Measurements from ENCODE around the gene GALNT12. TPM values are rescaled to one million over a fixed set of nuclear protein-coding genes. Genes with fewer than 3 reads are reported as not detected.

Gene GALNT12
- total and polyA plus RNA-seq, 4 donors, result 0.16 to 1.4 (median 0.25) TPM; not detected in 1

DNA sequence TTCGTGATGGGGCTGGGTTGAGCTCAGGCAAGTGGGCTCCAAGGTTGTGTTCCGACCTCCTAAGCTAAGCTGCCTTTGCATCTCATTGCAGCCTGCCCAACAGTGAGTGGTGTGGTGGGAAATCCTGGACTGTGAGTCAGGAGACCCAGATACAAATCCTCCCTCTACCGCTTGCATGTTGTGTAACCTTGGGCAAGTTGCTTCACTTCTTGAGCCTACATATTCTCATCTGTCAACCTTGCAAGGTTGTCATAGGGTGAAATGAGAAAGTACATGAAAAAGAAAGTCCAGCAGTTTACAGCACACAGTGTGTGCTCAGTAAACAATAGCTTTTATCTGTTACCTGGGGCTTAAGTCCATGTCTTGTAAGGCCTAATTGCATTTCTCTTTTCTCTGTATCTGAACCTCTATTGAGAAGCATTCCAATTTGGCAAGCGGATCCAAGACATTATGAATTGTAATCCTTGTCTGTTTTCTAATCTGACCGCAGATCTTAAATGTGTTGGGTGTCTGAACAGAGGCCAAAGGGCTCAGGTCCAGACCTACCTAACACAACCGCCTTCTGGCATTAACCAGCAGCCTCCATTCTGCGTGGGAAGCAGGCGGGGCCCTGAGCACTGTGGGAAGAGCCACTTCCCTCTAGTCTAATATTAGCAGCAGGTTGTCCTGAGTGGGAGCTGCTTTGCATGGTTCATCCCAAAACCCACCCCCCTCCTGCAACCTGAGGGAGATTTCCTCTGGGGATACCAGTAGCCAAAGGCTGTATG, 1.8 kb upstream of the GALNT12 start:
- no peak for DNase-seq (ENCODE audit: low spot score)

DNA sequence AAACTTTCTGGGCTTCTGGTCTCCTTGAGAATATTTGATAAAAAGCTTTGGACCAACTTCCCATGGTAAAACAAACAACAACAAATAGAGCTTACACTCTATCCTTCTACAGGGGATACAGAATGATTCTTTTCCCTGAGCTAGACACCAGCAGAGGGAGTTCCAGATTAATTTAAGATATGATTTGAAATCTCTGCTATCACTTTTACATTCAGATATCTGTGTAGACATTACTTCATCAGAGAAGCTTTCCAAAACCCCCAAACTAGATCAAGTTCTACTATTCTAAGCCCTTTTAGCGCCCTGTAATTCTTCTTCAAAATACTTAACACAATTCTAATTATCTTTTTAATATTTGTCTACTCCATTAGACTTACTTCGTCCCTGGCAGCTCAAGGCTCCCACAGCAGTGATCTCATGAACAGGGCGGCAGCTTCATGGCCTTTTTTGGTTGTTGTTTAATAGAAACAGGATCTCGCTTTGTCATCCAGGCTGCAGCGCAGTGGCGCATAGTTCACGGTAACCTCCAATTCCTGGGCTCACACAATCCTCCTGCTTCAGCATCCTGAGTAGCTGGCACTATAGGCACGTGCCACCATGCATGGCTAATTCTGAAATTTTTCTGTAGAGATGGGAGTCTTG, 955 bp upstream of the GALNT12 start:
- no peak for TF ChIP-seq NR2F2 (IDR thresholded peaks at IDR 0.05)
- TF ChIP-seq RXRA (IDR thresholded peaks at IDR 0.05), result no peak
- TF ChIP-seq SP1 (IDR thresholded peaks at IDR 0.05), result no peak
- TF ChIP-seq, protein P1, sequence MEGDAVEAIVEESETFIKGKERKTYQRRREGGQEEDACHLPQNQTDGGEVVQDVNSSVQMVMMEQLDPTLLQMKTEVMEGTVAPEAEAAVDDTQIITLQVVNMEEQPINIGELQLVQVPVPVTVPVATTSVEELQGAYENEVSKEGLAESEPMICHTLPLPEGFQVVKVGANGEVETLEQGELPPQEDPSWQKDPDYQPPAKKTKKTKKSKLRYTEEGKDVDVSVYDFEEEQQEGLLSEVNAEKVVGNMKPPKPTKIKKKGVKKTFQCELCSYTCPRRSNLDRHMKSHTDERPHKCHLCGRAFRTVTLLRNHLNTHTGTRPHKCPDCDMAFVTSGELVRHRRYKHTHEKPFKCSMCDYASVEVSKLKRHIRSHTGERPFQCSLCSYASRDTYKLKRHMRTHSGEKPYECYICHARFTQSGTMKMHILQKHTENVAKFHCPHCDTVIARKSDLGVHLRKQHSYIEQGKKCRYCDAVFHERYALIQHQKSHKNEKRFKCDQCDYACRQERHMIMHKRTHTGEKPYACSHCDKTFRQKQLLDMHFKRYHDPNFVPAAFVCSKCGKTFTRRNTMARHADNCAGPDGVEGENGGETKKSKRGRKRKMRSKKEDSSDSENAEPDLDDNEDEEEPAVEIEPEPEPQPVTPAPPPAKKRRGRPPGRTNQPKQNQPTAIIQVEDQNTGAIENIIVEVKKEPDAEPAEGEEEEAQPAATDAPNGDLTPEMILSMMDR (IDR thresholded peaks at IDR 0.05; ENCODE audit: low read depth, low read length, missing input control), result no peak
- TF ChIP-seq, protein P2, sequence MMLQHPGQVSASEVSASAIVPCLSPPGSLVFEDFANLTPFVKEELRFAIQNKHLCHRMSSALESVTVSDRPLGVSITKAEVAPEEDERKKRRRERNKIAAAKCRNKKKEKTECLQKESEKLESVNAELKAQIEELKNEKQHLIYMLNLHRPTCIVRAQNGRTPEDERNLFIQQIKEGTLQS (IDR thresholded peaks at IDR 0.05), result no peak
- no peak for TF ChIP-seq JUND (IDR thresholded peaks at IDR 0.05)
- TF ChIP-seq YY1 (IDR thresholded peaks at IDR 0.05), result no peak
- H3K4me1 ChIP-seq (ENCODE audit: control insufficient read depth in 4 of 4, insufficient read depth in 4 of 4, low read length in 3 of 4), result peaks cover 3 to 6% (median 5%) of the 10 kb centered on the region in 4 donors
- WGBS, result 94% methylated on average over 8 of the region's 8 CpGs
- H3K4me3 ChIP-seq (ENCODE audit: low read depth in 1 of 3, low read length in 3 of 3), result no peak overlapping the region
- DNase-seq (ENCODE audit: low spot score), result no peak
- no peaks in the 10 kb centered on the region for H3K36me3 ChIP-seq (ENCODE audit: control insufficient read depth in 4 of 4, insufficient read depth in 3 of 4, low read depth in 1 of 4, low read length in 3 of 4)
- no peak overlapping the region for H3K27ac ChIP-seq (ENCODE audit: low read depth in 1 of 2, low read length in 2 of 2)
- H3K9ac ChIP-seq (ENCODE audit: low read depth in 1 of 2, low read length in 2 of 2), result no peak overlapping the region
- no peaks in the 10 kb centered on the region for H3K9me3 ChIP-seq (ENCODE audit: control insufficient read depth in 4 of 4, low read length in 3 of 4)
- peaks cover 0 to 12% (median 2%) of the 10 kb centered on the region in 4 donors for H3K27me3 ChIP-seq (ENCODE audit: control insufficient read depth in 4 of 4, insufficient read depth in 4 of 4, low read length in 3 of 4)

More for the DNA sequence above, 1.8 kb upstream of the GALNT12 start:
- Histone ChIP-seq H3K4me1 (ENCODE audit: control insufficient read depth in 4 of 4, insufficient read depth in 4 of 4, low read length in 3 of 4) (peaks cover 3 to 6% (median 5%) of the 10 kb centered on the region in 4 donors), H3K27ac (ENCODE audit: low read depth in 1 of 2, low read length in 2 of 2) (no peak overlapping the region), H3K9me3 (ENCODE audit: control insufficient read depth in 4 of 4, low read length in 3 of 4) (no peaks in the 10 kb centered on the region), H3K36me3 (ENCODE audit: control insufficient read depth in 4 of 4, insufficient read depth in 3 of 4, low read depth in 1 of 4, low read length in 3 of 4) (no peaks in the 10 kb centered on the region), H3K9ac (ENCODE audit: low read depth in 1 of 2, low read length in 2 of 2) (no peak overlapping the region), H3K4me3 (ENCODE audit: low read depth in 1 of 3, low read length in 3 of 3) (no peak overlapping the region), H3K27me3 (ENCODE audit: control insufficient read depth in 4 of 4, insufficient read depth in 4 of 4, low read length in 3 of 4) (peaks cover 0 to 12% (median 2%) of the 10 kb centered on the region in 4 donors)
- WGBS, result 67% methylated on average over 8 of the region's 8 CpGs
- TF ChIP-seq EGR1 (IDR thresholded peaks at IDR 0.05; ENCODE audit: low read depth in 2 of 2), result no peak
- TF ChIP-seq NR2F2 (IDR thresholded peaks at IDR 0.05), result no peak
- TF ChIP-seq HNF4G (IDR thresholded peaks at IDR 0.05), result no peak
- TF ChIP-seq, protein P3, sequence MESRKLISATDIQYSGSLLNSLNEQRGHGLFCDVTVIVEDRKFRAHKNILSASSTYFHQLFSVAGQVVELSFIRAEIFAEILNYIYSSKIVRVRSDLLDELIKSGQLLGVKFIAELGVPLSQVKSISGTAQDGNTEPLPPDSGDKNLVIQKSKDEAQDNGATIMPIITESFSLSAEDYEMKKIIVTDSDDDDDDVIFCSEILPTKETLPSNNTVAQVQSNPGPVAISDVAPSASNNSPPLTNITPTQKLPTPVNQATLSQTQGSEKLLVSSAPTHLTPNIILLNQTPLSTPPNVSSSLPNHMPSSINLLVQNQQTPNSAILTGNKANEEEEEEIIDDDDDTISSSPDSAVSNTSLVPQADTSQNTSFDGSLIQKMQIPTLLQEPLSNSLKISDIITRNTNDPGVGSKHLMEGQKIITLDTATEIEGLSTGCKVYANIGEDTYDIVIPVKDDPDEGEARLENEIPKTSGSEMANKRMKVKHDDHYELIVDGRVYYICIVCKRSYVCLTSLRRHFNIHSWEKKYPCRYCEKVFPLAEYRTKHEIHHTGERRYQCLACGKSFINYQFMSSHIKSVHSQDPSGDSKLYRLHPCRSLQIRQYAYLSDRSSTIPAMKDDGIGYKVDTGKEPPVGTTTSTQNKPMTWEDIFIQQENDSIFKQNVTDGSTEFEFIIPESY (IDR thresholded peaks at IDR 0.05), result no peak
- TF ChIP-seq, protein P4, sequence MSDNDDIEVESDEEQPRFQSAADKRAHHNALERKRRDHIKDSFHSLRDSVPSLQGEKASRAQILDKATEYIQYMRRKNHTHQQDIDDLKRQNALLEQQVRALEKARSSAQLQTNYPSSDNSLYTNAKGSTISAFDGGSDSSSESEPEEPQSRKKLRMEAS (IDR thresholded peaks at IDR 0.05), result no peak
- no peak for TF ChIP-seq FOXA2 (IDR thresholded peaks at IDR 0.05)
- TF ChIP-seq TAF1 (conservative IDR thresholded peaks at IDR 0.05), result no peak
- TF ChIP-seq, protein P5, sequence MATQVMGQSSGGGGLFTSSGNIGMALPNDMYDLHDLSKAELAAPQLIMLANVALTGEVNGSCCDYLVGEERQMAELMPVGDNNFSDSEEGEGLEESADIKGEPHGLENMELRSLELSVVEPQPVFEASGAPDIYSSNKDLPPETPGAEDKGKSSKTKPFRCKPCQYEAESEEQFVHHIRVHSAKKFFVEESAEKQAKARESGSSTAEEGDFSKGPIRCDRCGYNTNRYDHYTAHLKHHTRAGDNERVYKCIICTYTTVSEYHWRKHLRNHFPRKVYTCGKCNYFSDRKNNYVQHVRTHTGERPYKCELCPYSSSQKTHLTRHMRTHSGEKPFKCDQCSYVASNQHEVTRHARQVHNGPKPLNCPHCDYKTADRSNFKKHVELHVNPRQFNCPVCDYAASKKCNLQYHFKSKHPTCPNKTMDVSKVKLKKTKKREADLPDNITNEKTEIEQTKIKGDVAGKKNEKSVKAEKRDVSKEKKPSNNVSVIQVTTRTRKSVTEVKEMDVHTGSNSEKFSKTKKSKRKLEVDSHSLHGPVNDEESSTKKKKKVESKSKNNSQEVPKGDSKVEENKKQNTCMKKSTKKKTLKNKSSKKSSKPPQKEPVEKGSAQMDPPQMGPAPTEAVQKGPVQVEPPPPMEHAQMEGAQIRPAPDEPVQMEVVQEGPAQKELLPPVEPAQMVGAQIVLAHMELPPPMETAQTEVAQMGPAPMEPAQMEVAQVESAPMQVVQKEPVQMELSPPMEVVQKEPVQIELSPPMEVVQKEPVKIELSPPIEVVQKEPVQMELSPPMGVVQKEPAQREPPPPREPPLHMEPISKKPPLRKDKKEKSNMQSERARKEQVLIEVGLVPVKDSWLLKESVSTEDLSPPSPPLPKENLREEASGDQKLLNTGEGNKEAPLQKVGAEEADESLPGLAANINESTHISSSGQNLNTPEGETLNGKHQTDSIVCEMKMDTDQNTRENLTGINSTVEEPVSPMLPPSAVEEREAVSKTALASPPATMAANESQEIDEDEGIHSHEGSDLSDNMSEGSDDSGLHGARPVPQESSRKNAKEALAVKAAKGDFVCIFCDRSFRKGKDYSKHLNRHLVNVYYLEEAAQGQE (IDR thresholded peaks at IDR 0.05), result no peak
- TF ChIP-seq FOXA1 (IDR thresholded peaks at IDR 0.05), result no peak
- TF ChIP-seq, protein P2 (IDR thresholded peaks at IDR 0.05), result no peak
- no peak for TF ChIP-seq YY1 (IDR thresholded peaks at IDR 0.05)
